Karpas-422 (cell line): ENCODE data around the gene CRYBG2. TPM values are rescaled to one million over a fixed set of nuclear protein-coding genes. Genes with fewer than 3 reads are reported as not detected.

Experiments used
- DNase-seq: peaks from one replicate; pipeline ENCODE4 v3.0.0-alpha.2; 2015
- H2AFZ ChIP-seq: fragments of 200-600 bp; sonication (generic); 2 replicates; pipeline ENCODE4 v1.6.1; 2014; ENCODE audit warnings: antibody characterized with exemption, low read length, mixed read lengths
- H3K27ac ChIP-seq: fragments of 200-600 bp; sonication (generic); 2 replicates; pipeline ENCODE4 v1.5.1; 2014; ENCODE audit warnings: mild to moderate bottlenecking, low read length, moderate library complexity
- H3K27me3 ChIP-seq: fragments of 200-600 bp; sonication (generic); 2 replicates; pipeline ENCODE4 v1.6.1; 2014; ENCODE audit warnings: low read length, mixed read lengths
- H3K36me3 ChIP-seq: fragments of 200-600 bp; sonication (generic); 2 replicates; pipeline ENCODE4 v1.6.1; 2014; ENCODE audit warnings: low read length, mixed read lengths; ENCODE audit not compliant: insufficient read depth
- H3K4me1 ChIP-seq: fragments of 200-600 bp; sonication (generic); 2 replicates; pipeline ENCODE4 v1.6.1; 2014; ENCODE audit warnings: mild to moderate bottlenecking, low read length, mixed read lengths
- H3K4me2 ChIP-seq: fragments of 200-600 bp; sonication (generic); 2 replicates; pipeline ENCODE4 v1.6.1; 2014; ENCODE audit warnings: low read length, low read depth, mild to moderate bottlenecking; ENCODE audit not compliant: poor library complexity, severe bottlenecking
- H3K4me3 ChIP-seq: fragments of 200-600 bp; sonication (generic); 2 replicates; pipeline ENCODE4 v1.5.1; 2014; ENCODE audit warnings: mild to moderate bottlenecking, antibody characterized with exemption, low read length, mixed read lengths
- H3K79me2 ChIP-seq: fragments of 200-600 bp; sonication (generic); 2 replicates; pipeline ENCODE4 v1.6.1; 2014; ENCODE audit warnings: mild to moderate bottlenecking, low read length, mixed read lengths
- H3K9ac ChIP-seq: fragments of 200-600 bp; sonication (generic); 2 replicates; pipeline ENCODE4 v1.6.0; 2014; ENCODE audit warnings: low read length
- H3K9me2 ChIP-seq: fragments of 200-600 bp; sonication (generic), shearing (Covaris generic); replicated peaks from 2 replicates; pipeline ENCODE4 v1.6.0; 2014; ENCODE audit warnings: mild to moderate bottlenecking, low read length, moderate library complexity; ENCODE audit not compliant: insufficient read depth
- H3K9me3 ChIP-seq: fragments of 300-700, 200-600 bp; sonication (generic); 2 replicates; pipeline ENCODE4 v1.6.1; 2014; ENCODE audit warnings: low read length, mixed read lengths
- H4K20me1 ChIP-seq: fragments of 200-600 bp; sonication (generic); 2 replicates; pipeline ENCODE4 v1.6.1; 2014; ENCODE audit warnings: mild to moderate bottlenecking, antibody characterized with exemption, low read length, low read depth; ENCODE audit not compliant: insufficient read depth
- total RNA-seq: library from RNA; depleted of rRNA; stranded (reverse); fragments of >200 nt; shearing (Covaris generic); gene quantifications from 2 replicates; pipeline ENCODE4 v1.2.3, GENCODE V29; 2014; ENCODE audit warnings: low replicate concordance

Gene CRYBG2
- total RNA-seq, 1 experiment from 2014 or later: not detected

GRCh38 chr1:26364956-26365355 is 11.0 kb upstream of the CRYBG2 start:
- no peaks in the 10 kb centered on the region for H3K79me2 ChIP-seq
- H3K9me2 ChIP-seq: no peaks in the 10 kb centered on the region
- H3K9ac ChIP-seq: no peak overlapping the region
- no peaks in the 10 kb centered on the region for H3K9me3 ChIP-seq
- H3K36me3 ChIP-seq: no peaks in the 10 kb centered on the region
- H2AFZ ChIP-seq: no peak overlapping the region
- H4K20me1 ChIP-seq: no peaks in the 10 kb centered on the region
- no peak overlapping the region for H3K27ac ChIP-seq
- no peak overlapping the region for H3K4me3 ChIP-seq
- DNase-seq: no peak
- H3K4me2 ChIP-seq: no peak overlapping the region
- H3K27me3 ChIP-seq: no peaks in the 10 kb centered on the region
- H3K4me1 ChIP-seq: no peaks in the 10 kb centered on the region; the same call in 1 of the 2 replicates

- Histone ChIP-seq H3K9ac (no peak overlapping the region), H3K9me3 (no peaks in the 10 kb centered on the region), H3K4me2 (no peak overlapping the region), H2AFZ (no peak overlapping the region), H3K27ac (no peak overlapping the region), H3K36me3 (no peaks in the 10 kb centered on the region), H3K4me3 (no peak overlapping the region), H3K9me2 (no peaks in the 10 kb centered on the region), H4K20me1 (no peaks in the 10 kb centered on the region), H3K27me3 (no peaks in the 10 kb centered on the region), H3K79me2 (no peaks in the 10 kb centered on the region), H3K4me1 (peaks cover 3% of the 10 kb centered on the region)
- DNase-seq: peak; percentile 93
Measured at GRCh38 chr1:26363549-26364448, 9.9 kb upstream of the CRYBG2 start.

- Histone ChIP-seq H4K20me1 (no peaks in the 10 kb centered on the region), H3K36me3 (no peaks in the 10 kb centered on the region), H3K4me3 (no peak overlapping the region), H3K27me3 (no peaks in the 10 kb centered on the region), H3K4me2 (no peak overlapping the region), H3K9ac (no peak overlapping the region), H3K9me2 (no peaks in the 10 kb centered on the region), H3K4me1 (peaks cover 5% of the 10 kb centered on the region), H3K9me3 (no peaks in the 10 kb centered on the region), H3K27ac (no peak overlapping the region), H2AFZ (no peak overlapping the region), H3K79me2 (no peaks in the 10 kb centered on the region)
- no peak for DNase-seq
Measured at GRCh38 chr1:26362331-26362730, 8.4 kb upstream of the CRYBG2 start.

- H3K9me2 ChIP-seq: no peaks in the 10 kb centered on the region
- no peak overlapping the region for H3K27ac ChIP-seq
- H3K9ac ChIP-seq: no peak overlapping the region
- no peak for DNase-seq
- H3K27me3 ChIP-seq: no peaks in the 10 kb centered on the region
- no peak overlapping the region for H2AFZ ChIP-seq
- H3K4me2 ChIP-seq: no peak overlapping the region
- H3K36me3 ChIP-seq: no peaks in the 10 kb centered on the region
- H4K20me1 ChIP-seq: no peaks in the 10 kb centered on the region
- H3K4me1 ChIP-seq: peaks cover 5% of the 10 kb centered on the region
- H3K79me2 ChIP-seq: no peaks in the 10 kb centered on the region
- no peaks in the 10 kb centered on the region for H3K9me3 ChIP-seq
- no peak overlapping the region for H3K4me3 ChIP-seq
Measured at GRCh38 chr1:26361605-26362122, 7.7 kb upstream of the CRYBG2 start.

- Histone ChIP-seq H3K36me3 (no peaks in the 10 kb centered on the region), H3K9me2 (no peaks in the 10 kb centered on the region), H3K9me3 (no peaks in the 10 kb centered on the region), H3K27ac (no peak overlapping the region), H3K4me2 (no peak overlapping the region), H4K20me1 (no peaks in the 10 kb centered on the region), H3K79me2 (no peaks in the 10 kb centered on the region), H3K9ac (no peak overlapping the region), H2AFZ (no peak overlapping the region), H3K4me3 (no peak overlapping the region), H3K27me3 (no peaks in the 10 kb centered on the region), H3K4me1 (peaks cover 5% of the 10 kb centered on the region)
- no peak for DNase-seq
Measured at GRCh38 chr1:26360807-26361604, 7.1 kb upstream of the CRYBG2 start.

- H2AFZ ChIP-seq: no peak overlapping the region
- H3K27me3 ChIP-seq: no peaks in the 10 kb centered on the region
- no peak overlapping the region for H3K27ac ChIP-seq
- no peaks in the 10 kb centered on the region for H3K9me3 ChIP-seq
- H3K9me2 ChIP-seq: no peaks in the 10 kb centered on the region
- peaks cover 5% of the 10 kb centered on the region for H3K4me1 ChIP-seq
- H3K36me3 ChIP-seq: no peaks in the 10 kb centered on the region
- no peak overlapping the region for H3K4me3 ChIP-seq
- no peaks in the 10 kb centered on the region for H4K20me1 ChIP-seq
- DNase-seq: no peak
- no peak overlapping the region for H3K4me2 ChIP-seq
- H3K79me2 ChIP-seq: no peaks in the 10 kb centered on the region
- H3K9ac ChIP-seq: no peak overlapping the region
Measured at GRCh38 chr1:26359981-26360806, 6.3 kb upstream of the CRYBG2 start.

- H3K4me3 ChIP-seq: no peak overlapping the region
- 0 out of 2 replicates have a peak overlapping the region, but pooled peaks have one; percentile 14 for H3K9ac ChIP-seq
- no peaks in the 10 kb centered on the region for H4K20me1 ChIP-seq
- H3K9me2 ChIP-seq: no peaks in the 10 kb centered on the region
- H3K9me3 ChIP-seq: no peaks in the 10 kb centered on the region
- no peaks in the 10 kb centered on the region for H3K36me3 ChIP-seq
- peak; percentile 65 for DNase-seq
- no peaks in the 10 kb centered on the region for H3K79me2 ChIP-seq
- H3K4me1 ChIP-seq: peaks cover 5% of the 10 kb centered on the region
- H2AFZ ChIP-seq: peak overlapping the region; percentile 79; the same call in 1 of the 2 replicates
- no peak overlapping the region for H3K4me2 ChIP-seq
- H3K27ac ChIP-seq: no peak overlapping the region
- no peaks in the 10 kb centered on the region for H3K27me3 ChIP-seq
Measured at GRCh38 chr1:26358411-26359384, 4.8 kb upstream of the CRYBG2 start.
